Activated naive CD8-positive, alpha-beta T cell (primary cell): Measurements from ENCODE around the gene VWDE.

Experiments used
- H3K27ac Mint-ChIP-seq: one replicate; pipeline ENCODE4 v1.8.0; 2021; ENCODE audit warnings: mixed read lengths
- H3K27me3 Mint-ChIP-seq: one replicate; pipeline ENCODE4 v1.8.0; 2021; ENCODE audit warnings: mixed read lengths
- H3K36me3 Mint-ChIP-seq: one replicate; pipeline ENCODE4 v1.8.0; 2021; ENCODE audit warnings: mixed read lengths
- H3K4me1 Mint-ChIP-seq: one replicate; pipeline ENCODE4 v1.8.0; 2021; ENCODE audit warnings: low read depth, mixed read lengths
- H3K4me3 Mint-ChIP-seq: one replicate; pipeline ENCODE4 v1.8.0; 2021; ENCODE audit warnings: mild to moderate bottlenecking, mixed read lengths
- H3K9me3 Mint-ChIP-seq: one replicate; pipeline ENCODE4 v1.8.0; 2021; ENCODE audit warnings: low read depth, mixed read lengths

The VWDE gene

DNA sequence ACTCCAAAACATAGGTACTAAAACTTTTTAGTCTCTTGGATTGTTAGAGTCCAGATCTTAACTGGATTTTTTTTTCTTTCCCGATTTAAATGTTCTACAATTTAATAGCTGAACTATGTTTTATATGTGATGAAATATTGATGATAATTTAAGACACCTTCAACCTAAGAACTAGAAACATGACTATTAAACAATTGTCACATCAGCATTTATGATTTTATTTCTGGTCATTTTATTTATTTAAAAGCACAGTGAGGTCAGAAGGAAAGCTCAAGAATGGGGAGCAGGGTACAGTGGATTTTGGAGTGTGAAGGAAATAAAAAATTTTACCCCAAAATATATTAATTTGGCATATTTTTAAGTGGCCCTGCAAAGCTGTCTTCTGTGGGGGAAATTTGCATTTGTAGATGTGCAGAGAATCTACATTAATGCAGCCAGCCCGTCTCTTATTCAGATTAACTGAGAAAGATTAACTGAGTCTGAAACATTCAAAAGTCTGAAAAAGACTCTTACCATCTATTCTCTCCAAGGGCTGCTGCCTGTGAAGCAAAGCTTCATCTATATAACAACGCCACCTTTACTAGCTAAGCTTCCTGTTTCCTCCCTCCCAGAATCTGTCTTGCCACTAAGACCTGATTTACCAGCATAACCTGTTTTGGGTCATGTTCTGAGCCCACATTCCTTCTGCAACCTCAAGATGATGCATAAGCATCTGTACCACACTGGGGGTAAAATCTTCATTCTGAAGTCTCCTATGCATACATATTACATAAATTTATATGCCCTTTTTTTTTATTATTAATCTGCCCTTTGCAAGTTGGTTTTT, 106.2 kb downstream of the VWDE start:
- Mint-ChIP-seq H3K27ac (no peak overlapping the region), H3K4me1 (peaks cover 7% of the 10 kb centered on the region), H3K36me3 (no peaks in the 10 kb centered on the region), H3K27me3 (no peaks in the 10 kb centered on the region), H3K9me3 (no peaks in the 10 kb centered on the region), H3K4me3 (no peak overlapping the region)

DNA sequence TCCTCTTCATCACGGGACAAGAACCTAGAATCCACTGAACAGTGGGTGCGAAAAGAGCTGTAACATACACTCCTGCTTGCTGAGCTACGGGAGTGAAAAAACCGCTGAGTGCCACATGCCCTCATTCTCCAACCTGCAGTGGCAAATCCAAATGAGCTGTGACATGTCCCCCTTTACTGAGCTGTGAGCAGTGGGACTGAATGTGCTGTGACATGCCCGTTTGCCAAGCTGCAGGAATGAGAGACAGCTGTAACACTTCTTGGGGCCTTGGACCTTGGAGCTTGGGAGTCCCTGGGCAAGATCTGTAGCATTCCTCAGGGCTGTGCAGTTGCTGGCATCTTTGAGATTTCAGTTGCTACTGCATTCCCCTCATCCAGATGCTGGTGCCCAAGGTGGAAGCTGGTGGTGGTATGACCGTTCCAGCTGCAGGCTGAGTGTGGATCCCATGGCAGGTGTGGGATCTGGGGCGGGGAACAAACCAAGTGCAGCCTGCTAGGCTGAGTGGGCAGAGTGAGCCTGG, 107.6 kb downstream of the VWDE start:
- H3K4me3 Mint-ChIP-seq, result no peak overlapping the region
- no peaks in the 10 kb centered on the region for H3K27me3 Mint-ChIP-seq
- H3K4me1 Mint-ChIP-seq, result peaks cover 7% of the 10 kb centered on the region
- no peaks in the 10 kb centered on the region for H3K9me3 Mint-ChIP-seq
- H3K36me3 Mint-ChIP-seq, result no peaks in the 10 kb centered on the region
- no peak overlapping the region for H3K27ac Mint-ChIP-seq

DNA sequence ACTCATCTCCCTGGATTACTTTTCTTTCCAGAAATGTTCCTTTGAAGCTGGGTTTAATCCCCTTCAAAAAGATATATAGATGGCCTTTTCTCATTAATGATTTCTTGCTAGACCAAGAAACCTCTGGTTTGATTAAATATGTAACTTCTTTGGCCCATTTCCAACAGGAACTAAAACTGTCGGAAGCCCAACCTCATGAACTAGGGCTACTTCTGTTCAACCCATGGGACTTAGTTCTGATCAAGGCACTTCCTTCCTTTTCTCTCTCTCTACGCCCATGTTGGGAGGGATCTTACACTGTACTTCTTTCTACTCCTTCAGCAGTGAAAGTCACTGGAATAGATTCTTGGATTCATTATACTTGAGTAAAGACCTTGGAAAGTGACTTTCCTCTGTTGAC, 109.0 kb downstream of the VWDE start:
- no peaks in the 10 kb centered on the region for H3K36me3 Mint-ChIP-seq
- no peak overlapping the region for H3K27ac Mint-ChIP-seq
- no peak overlapping the region for H3K4me3 Mint-ChIP-seq
- H3K27me3 Mint-ChIP-seq, result no peaks in the 10 kb centered on the region
- peaks cover 7% of the 10 kb centered on the region for H3K4me1 Mint-ChIP-seq
- H3K9me3 Mint-ChIP-seq, result no peaks in the 10 kb centered on the region

DNA sequence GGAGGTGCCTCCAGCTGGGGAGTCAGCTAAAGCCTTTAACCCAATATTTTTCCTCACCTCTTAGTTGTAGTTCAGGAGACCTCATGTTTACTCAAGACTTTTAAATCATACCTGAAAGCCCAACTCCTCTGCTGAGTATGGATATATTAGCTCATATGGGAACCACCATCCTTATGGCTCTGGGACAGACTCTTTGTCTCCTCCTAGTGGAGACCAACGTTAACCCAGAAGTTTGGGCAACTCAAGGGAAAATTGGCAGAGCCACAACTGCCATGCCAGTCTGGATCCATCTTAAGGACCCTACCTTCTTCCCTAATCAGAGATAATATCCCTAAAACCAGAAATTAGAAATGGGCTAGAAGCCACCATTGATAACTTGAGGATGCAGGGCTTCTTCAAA, 111.8 kb downstream of the VWDE start:
- Mint-ChIP-seq H3K9me3 (peaks cover 4% of the 10 kb centered on the region), H3K27ac (no peak overlapping the region), H3K4me1 (no peaks in the 10 kb centered on the region), H3K4me3 (no peak overlapping the region), H3K27me3 (no peaks in the 10 kb centered on the region), H3K36me3 (peaks cover 4% of the 10 kb centered on the region)

DNA sequence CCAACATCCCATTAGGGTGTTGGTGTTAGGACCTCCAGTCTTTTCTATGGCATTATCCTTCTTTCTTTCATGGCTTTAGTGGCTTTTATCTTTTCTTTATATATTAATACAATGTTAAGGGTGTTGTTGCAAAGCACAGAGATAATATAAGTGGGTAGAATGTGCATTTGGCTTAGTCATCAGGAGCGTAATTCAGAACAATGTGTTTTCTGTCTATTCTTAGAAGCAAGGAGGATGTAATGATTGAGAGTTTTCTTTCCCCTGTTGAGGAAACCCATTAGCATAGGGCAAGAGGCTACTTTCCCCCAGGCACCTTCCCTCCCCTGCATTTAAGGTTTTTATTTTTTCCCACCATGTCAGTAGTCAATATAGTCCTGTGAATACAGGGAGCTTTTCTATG, 112.9 kb downstream of the VWDE start:
- no peak overlapping the region for H3K4me3 Mint-ChIP-seq
- no peaks in the 10 kb centered on the region for H3K27me3 Mint-ChIP-seq
- H3K4me1 Mint-ChIP-seq, result no peaks in the 10 kb centered on the region
- H3K36me3 Mint-ChIP-seq, result peaks cover 4% of the 10 kb centered on the region
- H3K9me3 Mint-ChIP-seq, result peaks cover 4% of the 10 kb centered on the region
- no peak overlapping the region for H3K27ac Mint-ChIP-seq

DNA sequence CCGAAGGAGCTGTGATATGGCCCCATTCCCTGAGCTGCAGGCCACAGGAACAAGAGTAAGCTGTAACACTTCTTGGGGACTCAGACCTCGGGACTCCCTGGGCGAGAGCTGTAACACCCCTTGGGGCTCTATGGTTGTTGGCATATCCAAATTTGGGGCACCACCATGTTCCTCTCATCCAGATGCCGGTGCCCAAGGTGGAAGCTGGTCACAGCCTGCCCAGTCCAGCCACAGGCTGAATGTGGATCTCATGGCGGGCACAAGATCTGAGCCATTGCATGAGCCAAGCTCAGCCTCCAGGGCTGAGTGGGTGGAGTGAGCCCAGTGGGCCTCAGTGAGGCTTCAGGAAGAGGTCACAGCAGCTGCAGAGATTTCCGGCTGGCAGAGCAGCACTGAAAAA, 113.7 kb downstream of the VWDE start:
- Mint-ChIP-seq H3K9me3 (peaks cover 4% of the 10 kb centered on the region), H3K27ac (no peak overlapping the region), H3K27me3 (no peaks in the 10 kb centered on the region), H3K4me3 (no peak overlapping the region), H3K36me3 (peaks cover 4% of the 10 kb centered on the region), H3K4me1 (no peaks in the 10 kb centered on the region)

DNA sequence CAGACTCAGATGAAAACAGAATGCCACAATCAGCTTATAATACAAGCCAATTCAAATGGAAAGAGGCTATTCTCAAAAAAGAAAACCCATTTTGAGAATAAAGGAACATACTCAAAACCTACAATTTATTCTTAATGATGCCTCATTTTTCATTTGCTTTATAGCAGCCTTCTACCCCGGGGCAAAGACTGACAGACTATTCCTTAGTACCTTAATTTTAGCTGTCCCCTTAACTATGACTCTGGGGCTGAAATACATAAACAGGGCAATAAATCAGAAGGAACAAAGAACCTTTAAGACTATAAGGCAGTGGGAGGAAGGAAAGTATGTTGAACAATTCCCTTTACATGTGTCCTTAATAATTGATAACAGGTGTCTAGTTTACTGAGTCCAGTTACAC, 115.8 kb downstream of the VWDE start:
- Mint-ChIP-seq H3K27ac (no peak overlapping the region), H3K4me3 (no peak overlapping the region), H3K36me3 (peaks cover 4% of the 10 kb centered on the region), H3K9me3 (peaks cover 4% of the 10 kb centered on the region), H3K4me1 (no peaks in the 10 kb centered on the region), H3K27me3 (no peaks in the 10 kb centered on the region)

DNA sequence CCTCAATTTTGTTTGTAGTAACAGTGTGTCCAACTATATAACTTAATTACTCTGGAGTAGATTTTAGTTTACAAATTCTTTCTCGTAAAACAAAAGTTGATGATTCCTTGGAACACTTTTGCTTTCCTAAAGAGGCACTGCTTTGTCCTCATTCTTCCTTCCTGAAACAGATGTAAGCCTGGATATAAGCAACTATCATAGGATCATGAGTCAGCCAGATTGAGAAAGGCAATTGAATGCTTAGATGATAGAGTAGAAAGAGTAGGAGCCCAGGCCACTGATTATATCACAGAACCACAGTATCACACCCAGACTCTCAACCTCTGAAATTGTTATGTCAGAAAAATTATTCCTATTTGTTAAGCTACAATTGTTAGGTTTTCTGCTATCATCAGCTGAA, 122.6 kb downstream of the VWDE start:
- no peaks in the 10 kb centered on the region for H3K27me3 Mint-ChIP-seq
- peaks cover 8% of the 10 kb centered on the region for H3K9me3 Mint-ChIP-seq
- H3K4me1 Mint-ChIP-seq, result peaks cover 1% of the 10 kb centered on the region
- no peak overlapping the region for H3K27ac Mint-ChIP-seq
- peaks cover 7% of the 10 kb centered on the region for H3K36me3 Mint-ChIP-seq
- H3K4me3 Mint-ChIP-seq, result no peak overlapping the region
